Ovary (tissue), 3 donors: Measurements from ENCODE around the gene DEFB124.

Source experiments
- CTCF ChIP-seq, 3 donors: fragments of 450-650 bp in 2 of 3; fragments of 200-600 bp in 1 of 3; IDR thresholded peaks; one replicate each; pipeline versions ENCODE4 v1.5.1 to v1.8.0; 2016 to 2022; ENCODE audit warnings: antibody characterized with exemption in 3 of 3, mild to moderate bottlenecking in 1 of 3
- EP300 ChIP-seq: sonication (generic); formaldehyde crosslinking; IDR thresholded peaks from one replicate; pipeline ENCODE4 v1.6.1; 2017; ENCODE audit warnings: antibody characterized with exemption
- POLR2A ChIP-seq: fragments of 450-650 bp; IDR thresholded peaks from one replicate; pipeline ENCODE4 v1.6.1; 2017; ENCODE audit warnings: antibody characterized with exemption, mild to moderate bottlenecking, moderate library complexity
- donor health status: DM: no; HTN: no; CAD: no.

- TF ChIP-seq CTCF (IDR thresholded peaks at IDR 0.05): no peak
- peak; percentile 26 for TF ChIP-seq POLR2A
- TF ChIP-seq EP300: no peak
Measured at GRCh38 chr20:31485450-31486339, 10.8 kb upstream of the DEFB124 start.
